Liver (tissue), 3 donors: ENCODE data around the gene SLC25A38.

ENCODE experiments used
- CTCF ChIP-seq: fragments of 150-350 bp; IDR thresholded peaks from 2 replicates; pipeline ENCODE4 v1.5.1; 2017; ENCODE audit warnings: improper control_type of control experiment, low read depth, low read length; ENCODE audit not compliant: missing input control
- FOXA1 ChIP-seq: IDR thresholded peaks from 2 replicates; pipeline ENCODE4 v1.6.1; 2016; ENCODE audit warnings: antibody characterized with exemption
- GABPA ChIP-seq, 2 donors: IDR thresholded peaks in 1 of 2; conservative IDR thresholded peaks in 1 of 2; 2 replicates each; pipeline ENCODE4 v1.6.1; 2016; ENCODE audit warnings: antibody characterized with exemption in 2 of 2, mild to moderate bottlenecking in 1 of 2, moderate library complexity in 1 of 2
- HNF4G ChIP-seq: IDR thresholded peaks from 2 replicates; pipeline ENCODE4 v1.6.1; 2016; ENCODE audit warnings: antibody characterized with exemption
- MAX ChIP-seq: IDR thresholded peaks from 2 replicates; pipeline ENCODE4 v1.6.1; 2016; ENCODE audit warnings: antibody characterized with exemption
- RAD21 ChIP-seq, 2 donors: IDR thresholded peaks; 2 replicates each; pipeline ENCODE4 v1.6.1; 2016; ENCODE audit warnings: antibody characterized with exemption in 2 of 2, mild to moderate bottlenecking in 2 of 2
- RXRA ChIP-seq, 2 donors: IDR thresholded peaks; 2 replicates each; pipeline ENCODE4 v1.6.1; 2017 to 2018; ENCODE audit warnings: antibody characterized with exemption in 2 of 2, mild to moderate bottlenecking in 1 of 2
- SP1 ChIP-seq: IDR thresholded peaks from 2 replicates; pipeline ENCODE4 v1.6.1; 2018; ENCODE audit warnings: antibody characterized with exemption, mild to moderate bottlenecking
- TAF1 ChIP-seq: conservative IDR thresholded peaks from 2 replicates; pipeline ENCODE4 v1.6.1; 2016; ENCODE audit warnings: antibody characterized with exemption, mild to moderate bottlenecking
- YY1 ChIP-seq: IDR thresholded peaks from 2 replicates; pipeline ENCODE4 v1.6.1; 2016; ENCODE audit warnings: antibody characterized with exemption, mild to moderate bottlenecking
- donor health status: healthy.
- donor health status: healthy.

- TF ChIP-seq CTCF (no peak), RXRA (IDR thresholded peaks at IDR 0.05) (no peak), HNF4G (no peak), YY1 (no peak), SP1 (no peak), RAD21 (IDR thresholded peaks at IDR 0.05) (no peak), FOXA1 (no peak), TAF1 (no peak), GABPA (IDR thresholded peaks at IDR 0.05 in 1 of 2, conservative IDR thresholded peaks at IDR 0.05 in 1 of 2) (no peak), MAX (no peak)
Observed at GRCh38 chr3:39346785-39347585, 36.2 kb upstream of the SLC25A38 start.
